Measurements from ENCODE around the gene MAP2K6. TPM values are rescaled to one million over a fixed set of nuclear protein-coding genes. Genes with fewer than 3 reads are reported as not detected.

Gene MAP2K6
- total and polyA plus RNA-seq, 4 donors: 0.75 to 6.4 (median 3.9) TPM

DNA sequence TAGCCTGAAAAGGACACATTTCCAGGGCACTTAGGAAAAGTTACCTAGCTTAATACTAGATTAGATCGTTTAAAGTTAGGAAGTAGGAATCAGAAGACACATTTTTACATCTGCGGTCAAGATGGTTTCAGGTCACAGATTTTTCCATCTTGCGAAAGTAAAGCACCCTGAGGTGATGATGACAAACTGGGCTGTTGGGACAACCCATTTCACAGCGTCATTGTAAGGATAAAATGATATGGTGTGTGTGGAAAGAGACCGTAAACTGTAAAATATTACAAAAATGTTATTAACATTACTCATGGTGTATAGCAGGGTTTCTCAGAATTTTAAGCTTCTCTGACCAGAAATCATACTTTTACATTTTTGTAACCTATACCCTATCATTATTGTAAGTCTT, 10.1 kb upstream of the MAP2K6 start:
- WGBS, 2 donors: 63 to 69% methylated on average over 5 of the region's 5 CpGs

DNA sequence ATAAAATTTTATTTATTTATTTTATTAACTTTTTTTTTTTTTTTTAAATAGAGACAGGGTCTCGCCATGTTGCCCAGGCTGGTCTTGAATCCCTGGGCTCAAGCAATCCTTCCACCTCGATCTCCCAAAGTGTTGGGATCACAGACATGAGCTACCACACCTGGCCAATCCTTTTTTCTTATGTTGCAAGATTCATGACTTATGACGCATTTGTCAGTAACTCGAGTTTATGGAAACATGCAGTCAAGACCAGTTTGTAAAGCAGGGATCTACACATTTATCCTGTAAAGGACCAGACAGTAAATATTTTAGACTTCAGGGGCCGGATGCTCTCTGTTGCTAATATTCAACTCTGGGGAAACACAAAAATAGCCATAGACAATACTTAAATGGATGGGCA, 9.4 kb upstream of the MAP2K6 start:
- no peaks in the 10 kb centered on the region for H3K36me3 ChIP-seq (ENCODE audit: control insufficient read depth in 1 of 2, insufficient read depth in 2 of 2, low read length in 1 of 2)
- H3K9me3 ChIP-seq (ENCODE audit: control insufficient read depth, low read length): no peaks in the 10 kb centered on the region
- 86 to 88% methylated on average over 5 of the region's 5 CpGs for WGBS, 2 donors
- no peak overlapping the region for H3K4me3 ChIP-seq (ENCODE audit: low read length in 2 of 2)
- DNase-seq: no peak
- H3K27me3 ChIP-seq (ENCODE audit: control insufficient read depth in 1 of 2, insufficient read depth in 2 of 2, low read length in 1 of 2): peaks cover 0 to 1% of the 10 kb centered on the region in 2 donors
- no peaks in the 10 kb centered on the region for H3K4me1 ChIP-seq (ENCODE audit: control insufficient read depth in 1 of 2, insufficient read depth in 2 of 2, low read length in 2 of 2)
- intact Hi-C loops (cut with DNase I): no loop called here
- H3K27ac ChIP-seq (ENCODE audit: low read depth in 1 of 2, low read length in 2 of 2): no peak overlapping the region
- no peak for ATAC-seq (ENCODE audit: low FRiP score)

More for the DNA sequence above, 10.1 kb upstream of the MAP2K6 start:
- no peak overlapping the region for H3K27ac ChIP-seq (ENCODE audit: low read depth in 1 of 2, low read length in 2 of 2)
- DNase-seq: no peak
- H3K27me3 ChIP-seq (ENCODE audit: control insufficient read depth in 1 of 2, insufficient read depth in 2 of 2, low read length in 1 of 2): peaks cover 0 to 1% of the 10 kb centered on the region in 2 donors
- ATAC-seq (ENCODE audit: low FRiP score): no peak
- no peaks in the 10 kb centered on the region for H3K36me3 ChIP-seq (ENCODE audit: control insufficient read depth in 1 of 2, insufficient read depth in 2 of 2, low read length in 1 of 2)
- no peaks in the 10 kb centered on the region for H3K4me1 ChIP-seq (ENCODE audit: control insufficient read depth in 1 of 2, insufficient read depth in 2 of 2, low read length in 2 of 2)
- intact Hi-C loops (cut with DNase I): no loop called here
- no peak overlapping the region for H3K4me3 ChIP-seq (ENCODE audit: low read length in 2 of 2)
- H3K9me3 ChIP-seq (ENCODE audit: control insufficient read depth, low read length): no peaks in the 10 kb centered on the region

DNA sequence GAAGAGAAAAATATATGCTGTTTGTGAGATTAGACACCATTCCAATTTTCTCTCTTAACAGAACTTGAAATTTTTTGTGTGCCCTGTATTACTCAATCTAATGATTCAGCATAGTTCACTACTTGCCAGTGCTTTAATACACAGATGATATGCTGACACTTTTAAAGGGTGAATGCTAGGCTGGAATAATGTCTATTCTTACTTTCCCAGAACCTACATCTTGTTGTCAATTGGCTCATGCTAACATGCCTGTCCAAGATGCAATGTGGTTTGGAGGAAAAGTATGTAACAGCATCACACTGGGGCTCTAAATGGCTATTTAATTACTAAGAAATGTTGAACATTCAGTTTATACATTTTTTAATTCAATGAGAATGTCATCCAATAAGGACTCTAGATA, 7.6 kb upstream of the MAP2K6 start:
- no peaks in the 10 kb centered on the region for H3K9me3 ChIP-seq (ENCODE audit: control insufficient read depth, low read length)
- DNase-seq (no peak), ATAC-seq (ENCODE audit: low FRiP score) (no peak)
- H3K4me1 ChIP-seq (ENCODE audit: control insufficient read depth in 1 of 2, insufficient read depth in 2 of 2, low read length in 2 of 2): no peaks in the 10 kb centered on the region
- H3K27me3 ChIP-seq (ENCODE audit: control insufficient read depth in 1 of 2, insufficient read depth in 2 of 2, low read length in 1 of 2): peaks cover 0 to 1% of the 10 kb centered on the region in 2 donors
- H3K27ac ChIP-seq (ENCODE audit: low read depth in 1 of 2, low read length in 2 of 2): no peak overlapping the region
- H3K4me3 ChIP-seq (ENCODE audit: low read length in 2 of 2): no peak overlapping the region
- intact Hi-C loops (cut with DNase I): no loop called here
- no peaks in the 10 kb centered on the region for H3K36me3 ChIP-seq (ENCODE audit: control insufficient read depth in 1 of 2, insufficient read depth in 2 of 2, low read length in 1 of 2)

DNA sequence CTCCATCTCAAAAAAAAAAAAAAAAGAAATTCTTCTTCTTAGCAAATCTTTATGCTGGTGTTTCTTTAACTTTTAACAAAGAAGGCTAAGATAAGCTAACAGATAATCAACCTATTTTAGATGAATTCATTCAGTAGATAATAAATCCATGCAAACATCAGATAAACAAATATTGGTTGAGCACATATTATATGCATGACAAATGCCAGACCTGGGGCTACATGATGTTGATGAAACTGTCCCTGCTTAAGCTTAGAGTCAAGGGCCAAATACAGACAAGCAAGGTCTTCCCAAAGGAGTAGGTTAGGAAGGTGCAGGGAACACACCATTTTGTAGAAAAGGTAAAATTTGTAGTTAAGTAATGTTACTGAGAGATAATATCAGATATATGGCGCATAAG, 6.7 kb upstream of the MAP2K6 start:
- Histone ChIP-seq H3K27me3 (ENCODE audit: control insufficient read depth in 1 of 2, insufficient read depth in 2 of 2, low read length in 1 of 2) (peaks cover 0 to 1% of the 10 kb centered on the region in 2 donors), H3K36me3 (ENCODE audit: control insufficient read depth in 1 of 2, insufficient read depth in 2 of 2, low read length in 1 of 2) (no peaks in the 10 kb centered on the region), H3K4me1 (ENCODE audit: control insufficient read depth in 1 of 2, insufficient read depth in 2 of 2, low read length in 2 of 2) (no peaks in the 10 kb centered on the region), H3K9me3 (ENCODE audit: control insufficient read depth, low read length) (no peaks in the 10 kb centered on the region), H3K4me3 (ENCODE audit: low read length in 2 of 2) (no peak overlapping the region), H3K27ac (ENCODE audit: low read depth in 1 of 2, low read length in 2 of 2) (no peak overlapping the region)
- ATAC-seq (ENCODE audit: low FRiP score) (no peak), DNase-seq (no peak)
- 94 to 96% methylated on average over 1 of the region's 1 CpG for WGBS, 2 donors
- intact Hi-C loops (cut with DNase I): no loop called here

DNA sequence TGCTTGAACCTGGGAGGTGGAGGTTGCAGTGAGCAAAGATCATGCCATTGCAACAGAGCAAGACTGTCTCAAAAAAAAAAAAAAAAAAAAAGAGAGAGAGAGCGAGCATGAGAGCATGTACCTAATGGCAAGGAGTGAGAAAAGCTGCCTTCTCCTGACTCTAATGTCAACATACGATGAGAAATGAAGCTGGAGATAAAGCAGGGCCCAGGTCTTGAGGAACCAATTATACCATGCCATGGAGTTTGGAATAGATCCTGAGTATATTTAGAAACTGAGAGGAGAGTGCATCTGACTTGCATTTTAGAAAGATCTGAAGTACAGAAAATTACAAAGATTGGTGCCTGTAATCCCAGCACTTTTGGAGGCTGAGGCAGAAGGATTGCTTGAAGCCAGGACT, 3.8 kb upstream of the MAP2K6 start:
- Histone ChIP-seq H3K27me3 (ENCODE audit: control insufficient read depth in 1 of 2, insufficient read depth in 2 of 2, low read length in 1 of 2) (peaks cover 0 to 1% of the 10 kb centered on the region in 2 donors), H3K4me1 (ENCODE audit: control insufficient read depth in 1 of 2, insufficient read depth in 2 of 2, low read length in 2 of 2) (peaks cover 2 to 6% of the 10 kb centered on the region in 2 donors), H3K4me3 (ENCODE audit: low read length in 2 of 2) (no peak overlapping the region), H3K9me3 (ENCODE audit: control insufficient read depth, low read length) (no peaks in the 10 kb centered on the region), H3K27ac (ENCODE audit: low read depth in 1 of 2, low read length in 2 of 2) (no peak overlapping the region), H3K36me3 (ENCODE audit: control insufficient read depth in 1 of 2, insufficient read depth in 2 of 2, low read length in 1 of 2) (no peaks in the 10 kb centered on the region)
- ATAC-seq (ENCODE audit: low FRiP score) (no peak), DNase-seq (no peak)
- intact Hi-C loops (cut with DNase I): no loop called here
- WGBS, 2 donors: 90 to 93% methylated on average over 2 of the region's 2 CpGs

DNA sequence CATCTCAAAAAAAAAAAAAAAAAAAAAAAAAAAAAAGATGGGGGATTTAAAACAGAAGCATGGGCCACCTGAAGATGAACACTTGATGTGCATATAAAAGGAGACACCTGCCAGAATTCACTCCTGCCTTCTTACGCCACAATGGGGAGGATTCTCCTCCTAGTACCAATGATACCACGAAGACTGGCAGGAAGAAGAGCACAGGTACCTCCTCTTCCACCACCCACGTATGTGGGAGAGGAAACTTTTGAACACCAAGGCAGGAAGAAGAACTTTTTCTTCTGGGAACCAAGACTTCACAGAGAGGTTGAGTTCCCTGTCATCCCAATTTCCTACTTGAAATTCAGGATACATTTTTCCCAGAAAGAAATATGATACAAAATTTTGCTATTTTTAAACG, 2.7 kb upstream of the MAP2K6 start:
- Histone ChIP-seq H3K4me1 (ENCODE audit: control insufficient read depth in 1 of 2, insufficient read depth in 2 of 2, low read length in 2 of 2) (peaks cover 2 to 6% of the 10 kb centered on the region in 2 donors), H3K27ac (ENCODE audit: low read depth in 1 of 2, low read length in 2 of 2) (no peak overlapping the region), H3K9me3 (ENCODE audit: control insufficient read depth, low read length) (no peaks in the 10 kb centered on the region), H3K4me3 (ENCODE audit: low read length in 2 of 2) (no peak overlapping the region), H3K27me3 (ENCODE audit: control insufficient read depth in 1 of 2, insufficient read depth in 2 of 2, low read length in 1 of 2) (no peaks in the 10 kb centered on the region), H3K36me3 (ENCODE audit: control insufficient read depth in 1 of 2, insufficient read depth in 2 of 2, low read length in 1 of 2) (no peaks in the 10 kb centered on the region)
- no peak for DNase-seq
- intact Hi-C loops (cut with DNase I): no loop called here
- ATAC-seq (ENCODE audit: low FRiP score): no peak
- 71 to 84% methylated on average over 4 of the region's 4 CpGs for WGBS, 2 donors

DNA sequence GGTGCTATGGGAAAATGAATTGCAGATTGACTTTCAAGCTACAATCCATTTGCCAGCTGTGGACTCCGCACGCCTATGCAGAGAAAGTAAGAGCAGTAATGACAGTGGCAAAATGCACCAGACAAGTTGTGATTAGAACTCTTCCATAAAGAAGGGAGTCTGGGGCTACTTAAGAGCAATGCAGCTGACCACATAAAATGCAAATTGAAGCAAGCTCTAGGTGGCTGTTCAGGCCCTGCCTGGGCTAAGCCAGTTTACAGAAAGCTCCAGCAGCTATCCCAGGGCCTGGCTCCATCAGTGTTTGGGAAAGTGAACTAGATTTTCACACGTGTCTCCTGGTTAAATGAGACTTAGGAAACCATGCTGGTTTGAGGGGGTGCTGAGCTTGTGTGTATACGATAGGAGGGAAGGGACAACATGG, 2.2 kb upstream of the MAP2K6 start:
- ATAC-seq (ENCODE audit: low FRiP score) (no peak), DNase-seq (no peak)
- Histone ChIP-seq H3K27ac (ENCODE audit: low read depth in 1 of 2, low read length in 2 of 2) (no peak overlapping the region), H3K4me1 (ENCODE audit: control insufficient read depth in 1 of 2, insufficient read depth in 2 of 2, low read length in 2 of 2) (peaks cover 2 to 6% of the 10 kb centered on the region in 2 donors), H3K27me3 (ENCODE audit: control insufficient read depth in 1 of 2, insufficient read depth in 2 of 2, low read length in 1 of 2) (no peaks in the 10 kb centered on the region), H3K36me3 (ENCODE audit: control insufficient read depth in 1 of 2, insufficient read depth in 2 of 2, low read length in 1 of 2) (no peaks in the 10 kb centered on the region), H3K9me3 (ENCODE audit: control insufficient read depth, low read length) (no peaks in the 10 kb centered on the region), H3K4me3 (ENCODE audit: low read length in 2 of 2) (no peak overlapping the region)
- intact Hi-C loops (cut with DNase I): no loop called here
- 78 to 80% methylated on average over 4 of the region's 4 CpGs for WGBS, 2 donors

DNA sequence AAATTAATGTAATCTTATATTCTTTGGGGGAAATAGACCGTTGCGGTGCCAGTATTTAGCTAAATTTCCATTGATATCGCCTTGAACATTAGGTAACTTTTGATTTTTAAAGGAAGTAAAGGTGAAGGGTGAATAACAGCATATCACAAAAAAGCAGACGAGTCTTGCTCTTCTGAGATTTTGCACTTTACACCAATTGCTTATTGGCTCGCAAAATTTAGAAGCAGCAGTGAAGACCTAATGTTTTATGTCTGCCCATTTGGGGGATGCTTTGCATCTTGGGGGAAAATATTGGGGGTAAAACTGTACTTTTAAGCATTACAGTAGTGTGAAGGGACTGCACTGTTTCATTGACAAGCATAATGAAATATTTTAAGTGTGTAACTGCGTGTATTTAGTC, 934 bp downstream of the MAP2K6 start:
- Histone ChIP-seq H3K9me3 (ENCODE audit: control insufficient read depth, low read length) (no peaks in the 10 kb centered on the region), H3K4me3 (ENCODE audit: low read length in 2 of 2) (no peak overlapping the region), H3K27ac (ENCODE audit: low read depth in 1 of 2, low read length in 2 of 2) (no peak overlapping the region), H3K36me3 (ENCODE audit: control insufficient read depth in 1 of 2, insufficient read depth in 2 of 2, low read length in 1 of 2) (no peaks in the 10 kb centered on the region), H3K27me3 (ENCODE audit: control insufficient read depth in 1 of 2, insufficient read depth in 2 of 2, low read length in 1 of 2) (no peaks in the 10 kb centered on the region), H3K4me1 (ENCODE audit: control insufficient read depth in 1 of 2, insufficient read depth in 2 of 2, low read length in 2 of 2) (peaks cover 2 to 6% of the 10 kb centered on the region in 2 donors)
- 12 to 17% methylated on average over 6 of the region's 6 CpGs for WGBS, 2 donors
- no peak for ATAC-seq (ENCODE audit: low FRiP score)
- no peak for DNase-seq
- intact Hi-C loops (cut with DNase I): no loop called here

DNA sequence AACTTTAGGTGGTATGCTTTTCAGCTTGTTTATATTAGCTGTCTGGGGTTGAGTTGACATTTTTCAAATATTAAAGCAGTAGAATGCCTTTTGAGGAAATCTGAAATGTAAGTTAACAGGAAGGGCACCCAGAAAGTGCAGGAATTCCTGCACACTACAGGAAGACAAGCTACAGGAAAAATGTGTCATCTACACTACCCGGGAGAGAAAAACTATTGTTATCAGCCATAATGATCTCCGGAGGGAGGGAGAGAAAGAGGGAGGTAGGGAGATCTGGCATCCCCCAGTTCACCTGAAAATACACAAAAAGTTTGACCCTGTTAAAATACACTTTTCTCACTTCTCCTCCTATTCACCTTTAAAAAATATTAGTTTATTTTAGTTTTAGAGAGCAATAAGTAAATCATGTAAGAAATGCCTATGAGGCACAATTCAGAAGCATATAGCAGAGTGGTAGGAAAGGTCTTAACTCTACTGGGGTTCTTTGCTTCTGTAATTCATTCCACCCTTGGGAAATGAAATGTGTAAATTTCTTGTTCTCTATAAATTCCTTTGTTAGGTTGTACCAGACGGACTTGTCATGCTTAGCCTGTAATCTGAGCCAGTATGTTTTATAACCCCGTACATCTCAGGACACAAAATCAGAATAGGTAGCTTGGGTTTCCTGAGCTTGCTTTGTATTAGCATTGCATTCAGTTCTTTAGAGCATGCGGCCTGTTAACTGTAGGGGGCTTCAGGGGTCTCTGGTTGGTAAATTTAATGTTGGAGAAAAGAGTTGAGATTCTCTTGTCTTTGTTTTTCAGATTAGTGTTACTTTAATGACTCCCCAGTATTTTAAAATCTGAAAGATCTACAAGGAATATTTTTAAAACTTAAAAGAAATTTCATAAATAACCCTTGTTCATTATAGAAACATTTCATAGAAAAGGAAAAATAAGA, 3.3 kb downstream of the MAP2K6 start:
- DNase-seq: no peak
- Histone ChIP-seq H3K27ac (ENCODE audit: low read depth in 1 of 2, low read length in 2 of 2) (no peak overlapping the region), H3K36me3 (ENCODE audit: control insufficient read depth in 1 of 2, insufficient read depth in 2 of 2, low read length in 1 of 2) (no peaks in the 10 kb centered on the region), H3K27me3 (ENCODE audit: control insufficient read depth in 1 of 2, insufficient read depth in 2 of 2, low read length in 1 of 2) (no peaks in the 10 kb centered on the region), H3K4me3 (ENCODE audit: low read length in 2 of 2) (no peak overlapping the region), H3K4me1 (ENCODE audit: control insufficient read depth in 1 of 2, insufficient read depth in 2 of 2, low read length in 2 of 2) (peaks cover 2 to 6% of the 10 kb centered on the region in 2 donors), H3K9me3 (ENCODE audit: control insufficient read depth, low read length) (no peaks in the 10 kb centered on the region)
- intact Hi-C loops (cut with DNase I): no loop called here
- ATAC-seq (ENCODE audit: low FRiP score): no peak
- 45 to 50% methylated on average over 5 of the region's 5 CpGs for WGBS, 2 donors

Data from aorta (tissue), 5 donors.